ENCODE data around the gene ACAD10.

DNA sequence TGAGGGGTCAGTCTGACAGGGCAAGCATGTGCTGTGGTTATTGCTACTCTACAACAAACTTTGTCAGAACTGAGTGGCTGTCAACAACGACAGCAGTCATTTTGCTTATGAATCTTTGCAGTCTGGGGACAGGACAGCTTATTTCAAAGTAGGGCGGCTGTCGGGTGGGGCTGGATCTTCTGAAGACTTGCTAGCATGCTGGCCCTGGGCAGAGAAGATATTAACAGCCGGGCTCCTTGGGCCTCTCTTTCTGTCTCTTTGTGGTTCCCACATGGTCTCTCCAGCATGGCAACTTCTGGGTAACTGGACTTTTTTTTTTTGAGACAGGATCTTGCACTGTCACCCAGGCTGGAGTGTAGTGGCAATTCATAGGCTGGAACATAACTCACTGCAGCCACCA lies 46.9 kb downstream of the ACAD10 start:
- TF ChIP-seq POLR2A (IDR thresholded peaks at IDR 0.05), result no peak
- TF ChIP-seq, protein P1, sequence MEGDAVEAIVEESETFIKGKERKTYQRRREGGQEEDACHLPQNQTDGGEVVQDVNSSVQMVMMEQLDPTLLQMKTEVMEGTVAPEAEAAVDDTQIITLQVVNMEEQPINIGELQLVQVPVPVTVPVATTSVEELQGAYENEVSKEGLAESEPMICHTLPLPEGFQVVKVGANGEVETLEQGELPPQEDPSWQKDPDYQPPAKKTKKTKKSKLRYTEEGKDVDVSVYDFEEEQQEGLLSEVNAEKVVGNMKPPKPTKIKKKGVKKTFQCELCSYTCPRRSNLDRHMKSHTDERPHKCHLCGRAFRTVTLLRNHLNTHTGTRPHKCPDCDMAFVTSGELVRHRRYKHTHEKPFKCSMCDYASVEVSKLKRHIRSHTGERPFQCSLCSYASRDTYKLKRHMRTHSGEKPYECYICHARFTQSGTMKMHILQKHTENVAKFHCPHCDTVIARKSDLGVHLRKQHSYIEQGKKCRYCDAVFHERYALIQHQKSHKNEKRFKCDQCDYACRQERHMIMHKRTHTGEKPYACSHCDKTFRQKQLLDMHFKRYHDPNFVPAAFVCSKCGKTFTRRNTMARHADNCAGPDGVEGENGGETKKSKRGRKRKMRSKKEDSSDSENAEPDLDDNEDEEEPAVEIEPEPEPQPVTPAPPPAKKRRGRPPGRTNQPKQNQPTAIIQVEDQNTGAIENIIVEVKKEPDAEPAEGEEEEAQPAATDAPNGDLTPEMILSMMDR (IDR thresholded peaks at IDR 0.05), result no peak

Measured in esophagus squamous epithelium (tissue), 4 donors.